Stimulated activated CD4-positive, alpha-beta T cell treated with anti-CD3 and anti-CD28 coated beads, Interleukin-1b, Interleukin-23, amount 100 ng/mL, for 1 hour (primary cell): ENCODE results near the gene ABHD2.

Source experiments
- DNase-seq, 2 donors: peaks; one replicate each; pipeline ENCODE4 v3.0.0-alpha.2; 2020; ENCODE audit warnings: low read depth in 2 of 2

Gene ABHD2

GRCh38 chr15:89194608-89195007 is 106.4 kb downstream of the ABHD2 start:
- no peak for DNase-seq

- DNase-seq, result no peak
Measured at GRCh38 chr15:89195836-89196235, 107.6 kb downstream of the ABHD2 start.

- no peak for DNase-seq
Measured at GRCh38 chr15:89196241-89196640, 108.0 kb downstream of the ABHD2 start.

- DNase-seq, result no peak
Measured at GRCh38 chr15:89196994-89197393, 108.7 kb downstream of the ABHD2 start.

- no peak for DNase-seq
Measured at GRCh38 chr15:89197503-89197971, 109.3 kb downstream of the ABHD2 start.

GRCh38 chr15:89198196-89198595 is 109.9 kb downstream of the ABHD2 start:
- no peak for DNase-seq

- no peak for DNase-seq
Measured at GRCh38 chr15:89198934-89199333, 110.7 kb downstream of the ABHD2 start.

- no peak for DNase-seq
Measured at GRCh38 chr15:89199746-89200145, 111.5 kb downstream of the ABHD2 start.

GRCh38 chr15:89200182-89200581 is 111.9 kb downstream of the ABHD2 start:
- DNase-seq, result no peak

- no peak for DNase-seq
Measured at GRCh38 chr15:89201465-89202005, 113.3 kb downstream of the ABHD2 start.

- DNase-seq, result no peak
Measured at GRCh38 chr15:89203705-89204273, 115.5 kb downstream of the ABHD2 start.

- no peak for DNase-seq
Measured at GRCh38 chr15:89205991-89206585, 117.8 kb downstream of the ABHD2 start.

GRCh38 chr15:89206908-89207331 is 118.7 kb downstream of the ABHD2 start:
- DNase-seq, result peak; percentile 11 to 58

GRCh38 chr15:89208256-89208655 is 120.0 kb downstream of the ABHD2 start:
- no peak for DNase-seq

GRCh38 chr15:89209057-89209456 is 120.8 kb downstream of the ABHD2 start:
- no peak for DNase-seq

GRCh38 chr15:89211678-89212170 is 123.5 kb downstream of the ABHD2 start:
- DNase-seq, result no peak

GRCh38 chr15:89215627-89216026 is 127.4 kb downstream of the ABHD2 start:
- no peak for DNase-seq

GRCh38 chr15:89217031-89217430 is 128.8 kb downstream of the ABHD2 start:
- DNase-seq, result no peak

- no peak for DNase-seq
Measured at GRCh38 chr15:89217686-89218376, 129.6 kb downstream of the ABHD2 start.

GRCh38 chr15:89218531-89218930 is 130.3 kb downstream of the ABHD2 start:
- no peak for DNase-seq

- DNase-seq, result no peak
Measured at GRCh38 chr15:89221543-89221942, 133.3 kb downstream of the ABHD2 start, which contains the start of gene RLBP1. RLBP1 (minus strand) TSS chr15:89221579; CDS start chr15:89218975, 2,604 bp downstream.

- DNase-seq, result no peak
Measured at GRCh38 chr15:89225588-89225987, 137.3 kb downstream of the ABHD2 start.
